ENCODE results near the gene RAI1.

The RAI1 gene

GRCh38 chr17:17837380-17837821 lies 156.1 kb downstream of the RAI1 start:
- no peak for DNase-seq

DNA sequence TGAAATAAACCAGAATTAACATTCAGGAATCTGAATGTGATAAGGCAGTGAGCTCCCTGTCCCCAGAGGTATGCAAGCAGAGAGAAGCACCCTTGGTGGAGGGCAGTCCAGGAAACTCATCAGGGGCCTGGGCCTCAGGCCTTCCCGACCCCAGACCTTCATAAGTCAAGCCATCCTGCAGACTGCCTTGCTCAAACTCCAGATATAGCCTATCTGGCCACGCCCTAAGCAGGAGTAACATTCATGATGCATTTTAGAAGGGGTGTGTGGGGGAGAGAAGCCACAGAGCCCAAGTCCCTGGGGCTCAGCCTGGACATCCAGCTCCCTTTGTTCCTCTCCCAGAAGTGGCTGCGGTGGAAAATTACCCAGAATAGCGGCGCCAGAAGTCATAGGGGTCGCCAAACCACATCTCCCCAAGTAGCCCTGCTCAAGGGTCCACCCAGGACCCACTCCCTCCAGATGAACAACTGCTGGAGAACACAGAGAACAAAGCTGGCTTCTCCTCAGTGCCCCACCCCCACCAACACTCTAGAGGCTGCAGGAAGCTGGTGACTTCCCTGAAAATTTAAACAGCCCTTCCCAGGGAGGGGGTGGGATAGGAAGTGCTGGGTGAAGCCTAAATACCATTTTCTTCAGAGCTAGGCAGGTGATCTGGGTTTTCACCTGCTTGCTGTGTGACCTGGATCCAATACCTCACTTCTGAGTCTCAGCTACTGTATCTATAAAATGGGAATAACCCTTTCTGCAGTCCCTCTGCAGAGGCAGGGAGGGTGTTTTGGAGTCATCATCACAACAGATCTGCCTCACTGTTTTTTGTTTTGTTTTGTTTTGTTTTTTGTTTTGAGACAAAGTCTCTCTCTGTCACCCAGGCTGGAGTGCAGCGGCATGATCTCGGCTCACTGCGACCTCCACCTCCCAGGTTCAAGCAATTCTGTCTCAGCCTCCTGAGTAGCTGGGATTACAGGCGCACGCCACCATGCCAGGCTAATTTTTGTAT lies 157.0 kb downstream of the RAI1 start:
- no peak for DNase-seq

DNA sequence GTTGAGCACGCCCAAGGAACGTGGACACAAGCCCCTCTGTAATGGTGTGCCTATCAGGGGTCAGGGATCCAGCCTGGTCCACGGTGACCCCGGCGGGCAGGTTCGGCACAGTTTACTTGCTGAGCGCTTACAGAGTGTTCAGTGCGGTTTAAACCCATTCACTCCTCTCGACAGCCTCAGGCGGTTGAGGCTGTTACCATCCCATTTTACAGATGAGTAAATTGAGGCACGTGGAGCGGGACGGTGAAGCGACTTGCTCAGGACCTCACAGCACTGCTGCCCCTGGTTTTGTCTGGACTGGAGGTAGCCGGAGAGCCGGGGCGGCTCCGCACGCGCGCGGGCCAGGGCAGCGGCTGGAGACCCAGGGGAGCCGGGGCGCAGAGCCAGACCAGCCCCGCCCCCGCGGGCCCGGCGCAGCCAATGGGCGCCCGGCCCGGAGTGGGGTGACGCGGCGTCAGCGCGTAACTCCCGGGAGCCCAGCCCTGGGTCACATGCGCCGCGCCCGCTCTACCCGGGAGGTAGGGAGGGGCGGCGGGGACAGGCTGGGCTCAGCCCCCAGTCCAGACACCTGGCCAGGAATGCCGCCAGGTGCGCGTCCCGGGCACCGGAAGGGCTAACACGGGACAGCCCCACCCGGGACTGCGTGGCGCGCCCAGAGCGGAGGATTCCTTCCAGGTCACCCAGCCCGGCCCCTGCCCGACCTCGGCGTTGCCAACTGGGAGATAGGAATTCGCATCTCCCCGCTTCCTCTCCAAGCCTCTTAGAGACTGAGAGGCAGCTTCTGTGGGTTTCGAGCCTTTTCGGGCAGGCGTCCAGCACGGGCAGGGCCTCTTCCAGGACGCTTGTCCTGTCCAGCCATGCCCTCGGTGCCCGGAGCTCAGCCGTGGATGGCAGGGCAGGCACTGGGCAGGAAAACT lies 158.8 kb downstream of the RAI1 start:
- DNase-seq: peak; percentile 74

DNA sequence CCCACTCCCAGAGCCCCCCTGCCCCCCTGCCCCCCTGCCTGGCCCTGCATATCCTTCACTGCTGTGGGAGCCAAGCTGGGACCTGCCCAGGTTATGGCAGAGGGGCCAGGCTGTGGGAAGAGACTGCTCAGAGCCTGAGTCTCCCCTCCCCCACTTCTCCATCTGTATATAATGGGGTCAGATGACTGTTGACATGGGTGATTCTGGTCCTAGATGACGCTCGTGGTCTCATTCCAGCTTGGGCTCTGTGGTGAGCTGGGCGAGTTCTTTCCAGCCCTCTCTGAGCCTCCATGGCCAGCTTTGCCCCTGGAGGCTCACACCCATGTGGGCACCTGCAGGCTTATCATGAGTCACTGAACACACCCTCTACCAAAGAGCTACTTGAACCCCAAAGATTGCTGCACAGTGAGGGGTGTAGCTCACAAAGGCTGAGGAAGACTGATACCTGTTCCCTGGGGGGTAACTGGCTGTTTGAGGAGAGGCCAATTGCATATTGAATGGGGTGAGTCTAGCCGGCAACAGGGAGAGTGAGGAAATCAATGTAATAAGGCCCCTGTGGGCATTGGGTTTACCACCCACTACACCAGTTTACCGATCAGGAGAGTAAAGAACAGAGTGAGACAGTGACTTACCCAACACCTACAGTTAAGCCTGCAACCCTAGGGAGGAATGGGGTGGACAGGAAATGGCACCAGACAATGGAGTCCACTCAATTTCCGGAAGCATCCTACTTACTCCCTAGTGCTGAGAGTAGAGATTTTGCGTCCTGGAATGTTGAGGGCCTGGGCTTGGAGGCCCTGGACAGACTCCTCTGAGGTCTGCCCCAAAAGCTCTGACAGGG lies 159.7 kb downstream of the RAI1 start:
- DNase-seq: no peak

DNA sequence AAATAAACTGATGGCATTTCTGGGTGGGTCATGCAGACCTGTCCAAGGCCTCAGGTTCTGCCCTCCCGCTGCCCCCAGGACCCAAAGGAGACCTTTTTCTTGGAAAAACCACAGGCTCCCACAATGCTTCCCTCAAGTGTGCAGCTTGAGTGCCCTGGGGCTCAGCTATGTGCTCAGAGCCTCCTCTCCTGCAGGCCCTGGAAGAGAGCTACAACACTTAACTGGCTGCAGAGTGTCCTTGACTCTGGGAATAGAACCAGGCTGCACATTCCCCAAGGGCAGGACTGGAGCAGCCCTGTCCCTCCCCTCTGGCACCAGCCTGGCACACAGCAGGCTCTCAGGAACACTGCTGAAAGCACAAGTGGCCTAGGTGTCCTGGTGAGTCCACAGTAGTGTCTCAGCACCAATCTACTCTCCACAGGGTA lies 160.4 kb downstream of the RAI1 start:
- no peak for DNase-seq

GRCh38 chr17:17842111-17842876 lies 161.0 kb downstream of the RAI1 start:
- no peak for DNase-seq

DNA sequence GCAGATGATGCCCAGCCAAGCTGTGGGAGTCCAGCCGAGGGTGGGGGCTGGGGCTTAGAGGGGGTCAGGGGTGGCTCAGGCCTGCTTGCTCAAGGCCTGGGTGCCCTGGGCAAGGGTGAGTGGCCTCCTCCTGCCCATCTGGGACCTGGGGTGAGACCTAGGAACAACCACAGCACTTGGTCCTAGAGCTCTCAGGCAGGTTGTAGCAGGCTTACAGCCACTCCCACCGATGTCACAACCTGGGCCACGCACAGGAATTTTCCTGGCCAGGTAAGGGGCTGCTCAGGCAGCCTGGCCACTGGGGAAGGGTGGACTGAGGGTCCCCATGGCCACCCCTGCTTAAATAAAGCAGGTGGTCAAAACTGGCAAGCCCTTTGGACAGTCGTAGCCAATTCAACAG lies 161.8 kb downstream of the RAI1 start:
- DNase-seq: no peak

GRCh38 chr17:17844079-17844478 lies 162.8 kb downstream of the RAI1 start:
- no peak for DNase-seq

- DNase-seq: no peak
These were observed 163.2 kb downstream of the RAI1 start for GRCh38 chr17:17844500-17844899.

DNA sequence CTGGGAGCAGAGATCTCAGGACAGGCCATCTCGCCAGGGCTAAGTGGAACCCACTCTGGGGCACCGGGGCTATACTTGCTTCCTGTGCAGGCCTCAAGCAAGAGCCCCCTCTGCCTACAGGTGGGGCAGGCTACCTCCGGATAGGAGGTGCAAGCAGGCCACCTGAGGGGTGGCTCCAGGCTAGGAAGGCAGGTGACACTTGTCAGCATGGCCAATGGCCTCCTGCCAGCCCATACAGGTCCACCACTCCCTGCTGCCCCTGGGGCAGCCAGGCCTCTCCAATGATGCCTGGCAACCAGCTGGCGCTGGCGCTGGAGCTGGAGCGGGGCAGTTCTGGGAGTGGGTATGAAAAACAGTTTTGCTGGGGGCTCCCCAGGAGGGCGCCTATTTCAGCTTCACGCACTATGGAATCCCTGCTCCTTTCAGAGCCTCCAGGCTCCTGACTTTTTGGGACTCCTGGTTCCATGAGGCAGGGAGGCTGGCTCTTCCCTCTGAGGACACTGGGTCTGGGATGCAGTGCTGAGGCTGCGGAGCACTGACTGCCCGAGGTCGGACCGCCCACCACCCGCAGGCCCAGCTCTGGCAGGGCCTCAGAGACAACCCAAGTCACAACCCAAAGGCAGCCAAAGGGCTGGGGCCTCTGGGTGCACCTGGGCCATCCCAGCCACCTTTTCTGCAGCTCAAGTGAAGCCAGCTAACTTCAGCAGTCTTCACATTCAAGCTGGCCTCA lies 164.0 kb downstream of the RAI1 start:
- no peak for DNase-seq

DNA sequence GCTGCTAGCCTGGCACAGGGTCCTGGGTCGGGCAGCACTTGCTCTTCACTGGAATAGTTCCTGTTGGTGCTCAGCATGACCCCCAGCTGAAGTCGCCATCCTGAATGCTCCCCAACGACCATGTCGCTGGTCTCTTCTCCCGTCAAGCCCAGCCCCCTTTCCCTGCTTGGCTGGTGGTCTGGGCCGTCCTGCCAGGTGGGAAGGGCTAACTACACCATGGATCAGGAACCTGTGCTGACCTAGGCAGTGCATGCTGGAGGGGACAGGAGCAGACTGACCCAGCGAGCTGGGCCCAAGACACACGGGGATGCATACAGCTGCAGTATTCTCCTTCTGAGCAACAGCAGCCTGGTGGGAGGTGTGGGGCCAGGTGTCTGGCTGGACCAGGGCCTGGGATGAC lies 164.7 kb downstream of the RAI1 start:
- DNase-seq: no peak

GRCh38 chr17:17846645-17847044 lies 165.4 kb downstream of the RAI1 start:
- no peak for DNase-seq

DNA sequence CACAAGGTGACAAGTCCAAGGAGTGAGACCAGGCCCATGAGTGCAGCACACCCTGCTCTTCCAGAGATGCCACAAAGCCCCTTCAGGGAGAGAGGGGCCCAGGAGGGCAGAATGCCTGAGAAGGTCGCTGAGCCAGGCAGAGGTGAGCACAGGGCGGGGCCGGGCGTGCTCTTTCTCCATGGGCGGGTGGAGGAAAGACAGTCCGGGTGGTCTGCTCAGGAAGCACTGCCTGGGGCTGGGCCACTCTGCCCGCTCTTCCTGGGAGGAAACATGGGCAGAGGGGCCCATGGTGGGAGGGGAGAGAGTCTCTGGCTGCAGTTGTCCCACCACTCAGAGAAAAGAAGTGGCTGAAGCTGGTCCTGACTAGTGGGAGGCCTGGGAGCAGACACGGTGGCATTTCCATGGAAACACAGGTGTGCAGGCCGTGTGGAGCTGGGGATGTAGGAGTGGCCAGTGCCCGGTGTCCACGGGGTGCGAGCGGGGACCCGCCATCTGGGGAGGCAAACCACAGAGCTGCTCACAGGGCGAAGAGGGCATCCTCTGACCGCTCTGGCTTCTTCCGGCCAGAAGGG lies 165.9 kb downstream of the RAI1 start:
- DNase-seq: no peak

DNA sequence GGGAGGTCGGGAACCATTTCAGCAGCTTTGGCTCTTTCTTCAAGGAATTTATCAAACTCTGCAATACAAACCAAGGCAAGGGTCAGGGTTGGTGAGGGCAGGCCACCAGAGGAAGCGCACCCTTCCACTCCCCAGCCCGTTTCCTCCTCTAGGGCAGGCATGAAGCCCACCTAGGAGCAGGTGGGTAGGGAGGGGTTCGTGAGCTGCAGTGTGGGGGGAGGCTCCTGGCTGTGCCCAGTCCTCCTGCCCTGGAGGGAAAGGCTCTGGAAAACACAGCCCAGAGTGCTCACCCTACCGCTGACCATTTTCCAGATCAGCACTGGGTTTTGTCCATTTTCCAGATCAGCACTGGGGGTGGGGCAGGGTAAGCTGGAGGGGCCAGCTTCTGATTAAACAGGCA lies 166.5 kb downstream of the RAI1 start:
- no peak for DNase-seq

DNA sequence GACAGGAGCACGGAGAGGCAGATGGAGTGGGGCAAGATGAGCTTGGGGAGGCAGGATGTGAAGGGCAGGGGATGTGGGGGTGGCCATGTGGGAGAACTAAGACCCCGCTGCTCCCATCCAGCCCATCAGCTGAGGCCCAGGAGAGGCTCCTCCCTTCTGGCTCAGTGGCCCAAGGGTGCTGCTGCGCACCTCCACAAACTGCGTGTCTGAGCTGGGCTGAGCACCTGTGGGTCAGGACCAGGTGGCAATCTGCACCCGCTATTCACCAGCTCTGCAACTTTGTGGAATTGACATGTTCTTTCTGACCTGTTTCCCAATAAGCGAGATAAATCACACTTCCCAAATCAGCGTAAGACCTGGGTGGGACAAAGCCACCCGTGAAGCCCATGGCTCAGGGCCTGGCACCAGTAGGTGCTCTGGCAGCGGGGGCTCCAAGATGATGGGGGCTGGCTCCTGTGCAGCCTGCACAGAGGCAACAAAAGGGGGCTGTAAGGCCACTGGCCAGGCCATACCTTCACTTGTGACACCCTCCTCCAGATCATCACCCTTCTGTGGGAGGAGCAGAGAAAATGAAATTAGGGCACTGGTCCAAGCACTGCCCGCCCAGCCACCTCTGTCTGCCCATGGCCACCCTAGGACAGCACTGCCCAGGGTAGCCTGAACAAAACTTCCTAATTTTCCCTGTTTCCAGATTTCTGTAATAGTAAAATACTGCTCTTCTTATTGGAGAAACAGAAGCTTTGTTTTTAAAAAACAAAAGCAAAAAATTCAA lies 167.2 kb downstream of the RAI1 start:
- no peak for DNase-seq

DNA sequence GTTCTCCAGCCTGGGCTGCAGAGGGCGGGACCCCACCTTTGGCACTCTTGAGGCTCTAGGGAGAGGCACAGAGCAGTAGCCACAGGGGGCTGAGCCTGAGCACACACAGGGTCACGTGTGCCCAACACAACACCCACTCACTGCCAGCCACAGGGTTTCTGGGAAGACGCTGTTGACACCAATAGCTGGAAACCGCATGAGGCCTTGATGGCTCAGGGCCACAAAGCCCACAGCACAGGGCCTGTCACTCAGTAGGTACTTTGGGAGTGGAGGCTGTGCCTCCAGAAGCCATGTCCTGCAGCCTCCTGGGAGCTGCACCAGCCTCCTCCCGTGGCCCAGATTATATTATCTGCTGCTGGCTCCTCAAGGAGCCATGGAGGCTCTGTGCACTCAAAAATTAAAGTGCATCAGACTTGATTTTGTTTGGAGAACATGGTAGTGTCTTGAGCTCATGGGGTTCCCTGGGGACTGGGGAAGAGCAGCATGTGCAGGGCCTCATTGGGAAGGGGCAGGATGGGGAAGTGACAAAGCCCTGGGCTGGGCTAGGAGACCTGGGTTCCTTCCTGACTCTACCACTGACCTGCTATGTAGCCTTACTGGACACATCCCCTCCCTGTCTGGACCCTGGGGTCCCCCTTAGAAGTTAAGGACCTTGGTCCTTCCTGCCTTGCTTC lies 168.0 kb downstream of the RAI1 start:
- DNase-seq: peak; percentile 77

DNA sequence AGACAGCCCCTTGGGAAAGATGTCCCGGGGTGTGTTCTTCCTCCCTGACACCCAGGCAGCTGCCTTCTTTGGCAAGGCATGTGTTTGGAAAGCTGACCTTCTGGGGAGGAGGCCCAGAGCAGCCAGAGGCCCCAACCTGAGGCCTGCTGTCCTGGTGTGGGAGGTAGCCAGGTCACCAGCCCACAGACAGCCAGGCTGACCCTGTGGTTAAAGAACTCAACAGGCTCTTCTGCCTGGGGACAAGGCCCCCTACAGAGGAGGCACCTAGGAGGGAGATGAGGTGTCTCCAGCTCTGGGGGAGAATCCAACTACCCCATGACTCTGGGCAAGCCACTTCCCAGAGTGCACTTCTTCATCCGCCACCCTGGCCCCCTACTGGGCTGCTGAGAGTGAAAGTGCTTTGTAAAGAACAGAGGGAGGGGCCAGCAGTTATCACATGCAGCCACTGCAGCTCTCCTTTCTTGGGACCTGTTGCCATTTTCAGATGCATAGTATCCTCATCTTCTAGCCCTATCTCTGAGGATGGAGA lies 168.7 kb downstream of the RAI1 start:
- peak; percentile 39 for DNase-seq

DNA sequence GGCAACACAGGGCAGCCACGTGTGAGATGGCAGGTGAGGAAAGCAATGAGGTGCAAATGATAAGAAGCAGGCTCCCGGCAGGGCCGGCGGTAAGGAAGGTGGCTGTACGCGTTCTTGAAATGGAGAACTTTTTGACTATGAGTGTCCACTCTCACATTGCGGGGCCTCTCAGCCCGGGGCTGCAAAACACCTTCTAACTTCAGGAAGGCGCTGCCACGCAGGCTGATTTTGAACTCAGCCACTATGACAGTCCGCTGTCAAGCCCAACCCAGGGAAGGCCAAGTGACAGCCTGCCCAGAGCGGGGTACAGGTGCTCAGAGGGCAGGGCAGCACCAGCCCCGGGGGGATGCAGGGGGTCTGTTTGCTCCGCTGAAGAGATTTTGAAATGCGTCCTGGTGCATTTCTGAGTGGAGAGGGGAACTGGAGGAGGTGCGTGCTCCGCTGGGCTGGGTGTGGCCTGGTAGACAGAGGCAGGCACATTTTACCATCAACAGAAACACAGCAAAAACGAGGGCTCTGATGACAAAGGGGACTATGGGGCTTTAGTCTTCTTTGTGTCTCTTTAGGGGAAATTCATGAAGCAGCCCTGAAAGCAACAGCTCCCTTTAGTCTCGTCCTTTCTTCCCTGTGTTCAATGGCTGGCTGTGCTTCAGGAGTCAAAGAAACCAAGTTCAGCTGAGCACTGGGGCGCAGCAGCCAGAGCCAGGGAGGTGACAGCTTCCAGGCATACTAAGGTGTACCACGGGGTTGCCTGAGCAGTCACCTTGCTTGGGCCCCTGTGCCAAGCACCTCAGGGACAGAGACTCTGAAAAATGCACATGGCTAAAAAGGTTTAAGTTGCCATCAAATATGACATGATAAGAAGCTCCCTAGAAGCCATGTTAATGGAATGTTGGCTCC lies 170.1 kb downstream of the RAI1 start:
- DNase-seq: no peak
